SU-DHL-6 (cell line): Measurements from ENCODE around the gene PDE9A.

Experiments
- H2AFZ ChIP-seq: fragments of 200-600 bp; sonication (generic); 2 replicates; pipeline ENCODE4 v1.6.1; 2014; ENCODE audit warnings: low read depth, mild to moderate bottlenecking, moderate library complexity, mixed read lengths, antibody characterized with exemption, low read length; ENCODE audit not compliant: severe bottlenecking
- H3F3A ChIP-seq: fragments of 200-600 bp; shearing (Covaris generic); 2 replicates; pipeline ENCODE4 v1.6.0; 2016; ENCODE audit warnings: antibody characterized with exemption, mild to moderate bottlenecking; ENCODE audit not compliant: insufficient read depth
- H3K27ac ChIP-seq: fragments of 200-600 bp; sonication (generic); 2 replicates; pipeline ENCODE4 v1.5.1; 2016; ENCODE audit warnings: low read depth, mild to moderate bottlenecking, low read length, moderate library complexity, mixed read lengths
- H3K27me3 ChIP-seq: fragments of 200-600 bp; sonication (generic), shearing (Covaris generic); 2 replicates; pipeline ENCODE4 v1.6.0; 2014; ENCODE audit warnings: mild to moderate bottlenecking, low read length
- H3K36me3 ChIP-seq: fragments of 200-600 bp; sonication (generic); 2 replicates; pipeline ENCODE4 v1.6.1; 2014; ENCODE audit warnings: mild to moderate bottlenecking, low read length, mixed read lengths
- H3K4me2 ChIP-seq: fragments of 300-600, 200-600 bp; shearing (Covaris generic), sonication (generic); 2 replicates; pipeline ENCODE4 v1.6.0; 2014; ENCODE audit warnings: low read length, low read depth, mild to moderate bottlenecking; ENCODE audit not compliant: poor library complexity, severe bottlenecking
- H3K4me3 ChIP-seq: fragments of 200-600 bp; sonication (generic); 2 replicates; pipeline ENCODE4 v1.5.1; 2014; ENCODE audit warnings: antibody characterized with exemption, low read length, mild to moderate bottlenecking, mixed read lengths; ENCODE audit not compliant: insufficient read depth, poor library complexity, severe bottlenecking
- H3K79me2 ChIP-seq: fragments of 200-600 bp; sonication (generic); 2 replicates; pipeline ENCODE4 v1.6.1; 2014; ENCODE audit warnings: mild to moderate bottlenecking, low read length, moderate library complexity; ENCODE audit not compliant: insufficient read depth
- H3K9ac ChIP-seq: fragments of 200-600 bp; sonication (generic); 2 replicates; pipeline ENCODE4 v1.7.0; 2014; ENCODE audit warnings: mild to moderate bottlenecking, low read length
- H3K9me2 ChIP-seq: fragments of 200-600 bp; sonication (generic); replicated peaks from 2 replicates; pipeline ENCODE4 v1.6.1; 2014; ENCODE audit warnings: low read length; ENCODE audit not compliant: insufficient read depth
- H3K9me3 ChIP-seq: fragments of 200-600 bp; sonication (generic); 2 replicates; pipeline ENCODE4 v1.6.1; 2014; ENCODE audit warnings: low read length, mixed read lengths; ENCODE audit not compliant: insufficient read depth
- H4K20me1 ChIP-seq: fragments of 200-600 bp; sonication (generic); 2 replicates; pipeline ENCODE4 v1.6.1; 2014; ENCODE audit warnings: low read depth, mild to moderate bottlenecking, antibody characterized with exemption, low read length, moderate library complexity, mixed read lengths
- EZH2phosphoT487 ChIP-seq: fragments of 200-600 bp; sonication (generic), shearing (Covaris generic); conservative IDR thresholded peaks from 2 replicates; pipeline ENCODE4 v1.6.1; 2018; ENCODE audit warnings: mild to moderate bottlenecking, antibody characterized with exemption, low read length, moderate library complexity, mixed read lengths
- TF ChIP-seq, protein P1 (sequence below): fragments of 200-600 bp; sonication (generic); IDR thresholded peaks from one replicate; pipeline ENCODE4 v1.5.1; 2017; ENCODE audit warnings: antibody characterized with exemption, mild to moderate bottlenecking, low read length, moderate library complexity; ENCODE audit not compliant: insufficient read depth, poor library complexity, severe bottlenecking

PDE9A gene

GRCh38 chr21:42662430-42663199 lies 9.2 kb downstream of the PDE9A start:
- no peaks in the 10 kb centered on the region for H3K36me3 ChIP-seq
- no peaks in the 10 kb centered on the region for H3K9me2 ChIP-seq
- H3K27me3 ChIP-seq, result no peaks in the 10 kb centered on the region
- peak overlapping the region; percentile 95; the same call in 1 of the 2 replicates for H3K27ac ChIP-seq
- no peaks in the 10 kb centered on the region for H4K20me1 ChIP-seq
- peaks cover 30% of the 10 kb centered on the region for H3F3A ChIP-seq
- H3K9ac ChIP-seq, result no peak overlapping the region
- no peaks in the 10 kb centered on the region for H3K79me2 ChIP-seq
- TF ChIP-seq, protein P1, sequence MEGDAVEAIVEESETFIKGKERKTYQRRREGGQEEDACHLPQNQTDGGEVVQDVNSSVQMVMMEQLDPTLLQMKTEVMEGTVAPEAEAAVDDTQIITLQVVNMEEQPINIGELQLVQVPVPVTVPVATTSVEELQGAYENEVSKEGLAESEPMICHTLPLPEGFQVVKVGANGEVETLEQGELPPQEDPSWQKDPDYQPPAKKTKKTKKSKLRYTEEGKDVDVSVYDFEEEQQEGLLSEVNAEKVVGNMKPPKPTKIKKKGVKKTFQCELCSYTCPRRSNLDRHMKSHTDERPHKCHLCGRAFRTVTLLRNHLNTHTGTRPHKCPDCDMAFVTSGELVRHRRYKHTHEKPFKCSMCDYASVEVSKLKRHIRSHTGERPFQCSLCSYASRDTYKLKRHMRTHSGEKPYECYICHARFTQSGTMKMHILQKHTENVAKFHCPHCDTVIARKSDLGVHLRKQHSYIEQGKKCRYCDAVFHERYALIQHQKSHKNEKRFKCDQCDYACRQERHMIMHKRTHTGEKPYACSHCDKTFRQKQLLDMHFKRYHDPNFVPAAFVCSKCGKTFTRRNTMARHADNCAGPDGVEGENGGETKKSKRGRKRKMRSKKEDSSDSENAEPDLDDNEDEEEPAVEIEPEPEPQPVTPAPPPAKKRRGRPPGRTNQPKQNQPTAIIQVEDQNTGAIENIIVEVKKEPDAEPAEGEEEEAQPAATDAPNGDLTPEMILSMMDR, result no peak
- no peak for TF ChIP-seq EZH2phosphoT487
- H3K4me2 ChIP-seq, result no peak overlapping the region
- no peak overlapping the region for H2AFZ ChIP-seq
- H3K9me3 ChIP-seq, result no peaks in the 10 kb centered on the region
- no peak overlapping the region for H3K4me3 ChIP-seq

GRCh38 chr21:42663200-42663750 lies 9.9 kb downstream of the PDE9A start:
- no peak overlapping the region for H3K9ac ChIP-seq
- no peaks in the 10 kb centered on the region for H3K9me2 ChIP-seq
- TF ChIP-seq EZH2phosphoT487, result no peak
- TF ChIP-seq, protein P1, result no peak
- H3K27ac ChIP-seq, result no peak overlapping the region
- no peaks in the 10 kb centered on the region for H3K27me3 ChIP-seq
- no peaks in the 10 kb centered on the region for H3K79me2 ChIP-seq
- H3K36me3 ChIP-seq, result no peaks in the 10 kb centered on the region
- no peak overlapping the region for H3K4me2 ChIP-seq
- H3F3A ChIP-seq, result peaks cover 30% of the 10 kb centered on the region
- no peaks in the 10 kb centered on the region for H3K9me3 ChIP-seq
- no peak overlapping the region for H2AFZ ChIP-seq
- no peaks in the 10 kb centered on the region for H4K20me1 ChIP-seq
- H3K4me3 ChIP-seq, result no peak overlapping the region

GRCh38 chr21:42663860-42664535 lies 10.6 kb downstream of the PDE9A start:
- Histone ChIP-seq H3K79me2 (no peaks in the 10 kb centered on the region), H3K4me2 (no peak overlapping the region), H3K27ac (no peak overlapping the region), H3K4me3 (no peak overlapping the region), H3K9me2 (no peaks in the 10 kb centered on the region), H3K36me3 (no peaks in the 10 kb centered on the region), H3F3A (peaks cover 23% of the 10 kb centered on the region), H3K9ac (no peak overlapping the region), H2AFZ (no peak overlapping the region), H3K9me3 (no peaks in the 10 kb centered on the region), H4K20me1 (no peaks in the 10 kb centered on the region), H3K27me3 (no peaks in the 10 kb centered on the region)
- TF ChIP-seq, protein P1, result no peak
- TF ChIP-seq EZH2phosphoT487, result no peak
